GM23338 (cell line): Measurements from ENCODE around the gene SUPT5H.

Source experiments
- CREB1 ChIP-seq: fragments of 250-450 bp; sonication (Bioruptor Pico); IDR thresholded peaks from 2 replicates; pipeline ENCODE4 v1.5.0; 2020; ENCODE audit warnings: low read depth, mild to moderate bottlenecking, moderate library complexity
- EZH2 ChIP-seq: fragments of 200-600 bp; sonication (generic); IDR thresholded peaks from one replicate; pipeline ENCODE4 v1.8.0; 2017; ENCODE audit warnings: antibody characterized with exemption, mild to moderate bottlenecking, low read depth; ENCODE audit not compliant: unreplicated experiment
- JUNB ChIP-seq: IDR thresholded peaks from one replicate; pipeline ENCODE4 v1.6.1; 2016; ENCODE audit warnings: antibody characterized with exemption; ENCODE audit not compliant: unreplicated experiment
- NANOG ChIP-seq: IDR thresholded peaks from 2 replicates; pipeline ENCODE4 v1.6.1; 2016; ENCODE audit warnings: antibody characterized with exemption, borderline replicate concordance
- POLR2AphosphoS5 ChIP-seq: IDR thresholded peaks from 2 replicates; pipeline ENCODE4 v1.6.1; 2016; ENCODE audit warnings: antibody characterized with exemption, low read depth
- STAT1 ChIP-seq: IDR thresholded peaks from one replicate; pipeline ENCODE4 v1.6.1; 2016; ENCODE audit warnings: antibody characterized with exemption; ENCODE audit not compliant: unreplicated experiment
- TF ChIP-seq, protein P1 (sequence below), 2 experiments: fragments of 200-600 bp in 1 of 2; sonication (generic) in 1 of 2; conservative IDR thresholded peaks; 2 replicates each; pipeline versions ENCODE4 v1.5.1 to v1.6.1; 2016 to 2017; ENCODE audit warnings: antibody characterized with exemption in 2 of 2, low read depth in 2 of 2, mild to moderate bottlenecking in 2 of 2, moderate library complexity in 1 of 2
- TF ChIP-seq, protein P2 (sequence below): IDR thresholded peaks from one replicate; pipeline ENCODE4 v1.6.1; 2018; ENCODE audit warnings: antibody characterized with exemption; ENCODE audit not compliant: unreplicated experiment

- TF ChIP-seq, protein P1, sequence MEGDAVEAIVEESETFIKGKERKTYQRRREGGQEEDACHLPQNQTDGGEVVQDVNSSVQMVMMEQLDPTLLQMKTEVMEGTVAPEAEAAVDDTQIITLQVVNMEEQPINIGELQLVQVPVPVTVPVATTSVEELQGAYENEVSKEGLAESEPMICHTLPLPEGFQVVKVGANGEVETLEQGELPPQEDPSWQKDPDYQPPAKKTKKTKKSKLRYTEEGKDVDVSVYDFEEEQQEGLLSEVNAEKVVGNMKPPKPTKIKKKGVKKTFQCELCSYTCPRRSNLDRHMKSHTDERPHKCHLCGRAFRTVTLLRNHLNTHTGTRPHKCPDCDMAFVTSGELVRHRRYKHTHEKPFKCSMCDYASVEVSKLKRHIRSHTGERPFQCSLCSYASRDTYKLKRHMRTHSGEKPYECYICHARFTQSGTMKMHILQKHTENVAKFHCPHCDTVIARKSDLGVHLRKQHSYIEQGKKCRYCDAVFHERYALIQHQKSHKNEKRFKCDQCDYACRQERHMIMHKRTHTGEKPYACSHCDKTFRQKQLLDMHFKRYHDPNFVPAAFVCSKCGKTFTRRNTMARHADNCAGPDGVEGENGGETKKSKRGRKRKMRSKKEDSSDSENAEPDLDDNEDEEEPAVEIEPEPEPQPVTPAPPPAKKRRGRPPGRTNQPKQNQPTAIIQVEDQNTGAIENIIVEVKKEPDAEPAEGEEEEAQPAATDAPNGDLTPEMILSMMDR (conservative IDR thresholded peaks at IDR 0.05; ENCODE audit: low read depth in 2 of 2): no peak
- TF ChIP-seq, protein P2, sequence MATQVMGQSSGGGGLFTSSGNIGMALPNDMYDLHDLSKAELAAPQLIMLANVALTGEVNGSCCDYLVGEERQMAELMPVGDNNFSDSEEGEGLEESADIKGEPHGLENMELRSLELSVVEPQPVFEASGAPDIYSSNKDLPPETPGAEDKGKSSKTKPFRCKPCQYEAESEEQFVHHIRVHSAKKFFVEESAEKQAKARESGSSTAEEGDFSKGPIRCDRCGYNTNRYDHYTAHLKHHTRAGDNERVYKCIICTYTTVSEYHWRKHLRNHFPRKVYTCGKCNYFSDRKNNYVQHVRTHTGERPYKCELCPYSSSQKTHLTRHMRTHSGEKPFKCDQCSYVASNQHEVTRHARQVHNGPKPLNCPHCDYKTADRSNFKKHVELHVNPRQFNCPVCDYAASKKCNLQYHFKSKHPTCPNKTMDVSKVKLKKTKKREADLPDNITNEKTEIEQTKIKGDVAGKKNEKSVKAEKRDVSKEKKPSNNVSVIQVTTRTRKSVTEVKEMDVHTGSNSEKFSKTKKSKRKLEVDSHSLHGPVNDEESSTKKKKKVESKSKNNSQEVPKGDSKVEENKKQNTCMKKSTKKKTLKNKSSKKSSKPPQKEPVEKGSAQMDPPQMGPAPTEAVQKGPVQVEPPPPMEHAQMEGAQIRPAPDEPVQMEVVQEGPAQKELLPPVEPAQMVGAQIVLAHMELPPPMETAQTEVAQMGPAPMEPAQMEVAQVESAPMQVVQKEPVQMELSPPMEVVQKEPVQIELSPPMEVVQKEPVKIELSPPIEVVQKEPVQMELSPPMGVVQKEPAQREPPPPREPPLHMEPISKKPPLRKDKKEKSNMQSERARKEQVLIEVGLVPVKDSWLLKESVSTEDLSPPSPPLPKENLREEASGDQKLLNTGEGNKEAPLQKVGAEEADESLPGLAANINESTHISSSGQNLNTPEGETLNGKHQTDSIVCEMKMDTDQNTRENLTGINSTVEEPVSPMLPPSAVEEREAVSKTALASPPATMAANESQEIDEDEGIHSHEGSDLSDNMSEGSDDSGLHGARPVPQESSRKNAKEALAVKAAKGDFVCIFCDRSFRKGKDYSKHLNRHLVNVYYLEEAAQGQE: no peak
- TF ChIP-seq JUNB (no peak), CREB1 (no peak), EZH2 (peak; percentile 42), POLR2AphosphoS5 (peak; percentile 38; the same call in 1 of the 2 replicates), STAT1 (no peak), NANOG (no peak)
These were observed 61.7 kb downstream of the SUPT5H start for GRCh38 chr19:39506944-39507714.
